ENCODE data around the gene BID. TPM values are rescaled to one million over a fixed set of nuclear protein-coding genes. Genes with fewer than 3 reads are reported as not detected.

The BID gene
- total and polyA plus RNA-seq, 10 of the 15 experiments (the other 5 are each of a cell fraction or from before 2014, with no cell fraction given), result 7.9 to 241 (median 136) TPM

DNA sequence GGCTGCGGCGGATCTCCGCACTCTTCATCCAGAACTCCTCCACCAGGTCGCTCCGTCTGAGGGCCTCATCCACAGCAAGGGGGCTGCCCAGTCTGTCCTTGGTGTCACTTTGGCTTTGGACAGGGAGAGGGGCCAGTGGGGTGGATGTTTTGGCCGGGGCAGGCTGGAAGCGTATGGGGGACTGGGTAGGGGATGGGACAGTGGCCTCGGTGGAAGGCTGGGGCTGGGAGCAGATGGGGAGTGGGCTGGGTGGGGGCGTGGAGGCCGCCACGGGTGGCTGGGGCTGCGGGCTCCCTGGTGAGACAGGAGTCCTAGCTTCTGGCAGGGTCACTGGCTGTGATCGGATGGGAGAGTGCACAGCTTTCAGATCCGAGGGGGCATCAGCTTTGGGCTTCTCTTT is 44.4 kb upstream of the BID start:
- CTCF ChIA-PET, result interaction anchor here (0.7 to 1.1 kb wide), 2 partner anchors 12 to 34 kb away, joined by 3 read pairs; no protein-coding TSS in a partner anchor
- TF ChIP-seq USF2 (IDR thresholded peaks at IDR 0.05; ENCODE audit: borderline replicate concordance, low read depth, low read length), result no peak
- TF ChIP-seq RFX5 (IDR thresholded peaks at IDR 0.05; ENCODE audit: low read depth, low read length), result no peak
- TF ChIP-seq, protein P1, sequence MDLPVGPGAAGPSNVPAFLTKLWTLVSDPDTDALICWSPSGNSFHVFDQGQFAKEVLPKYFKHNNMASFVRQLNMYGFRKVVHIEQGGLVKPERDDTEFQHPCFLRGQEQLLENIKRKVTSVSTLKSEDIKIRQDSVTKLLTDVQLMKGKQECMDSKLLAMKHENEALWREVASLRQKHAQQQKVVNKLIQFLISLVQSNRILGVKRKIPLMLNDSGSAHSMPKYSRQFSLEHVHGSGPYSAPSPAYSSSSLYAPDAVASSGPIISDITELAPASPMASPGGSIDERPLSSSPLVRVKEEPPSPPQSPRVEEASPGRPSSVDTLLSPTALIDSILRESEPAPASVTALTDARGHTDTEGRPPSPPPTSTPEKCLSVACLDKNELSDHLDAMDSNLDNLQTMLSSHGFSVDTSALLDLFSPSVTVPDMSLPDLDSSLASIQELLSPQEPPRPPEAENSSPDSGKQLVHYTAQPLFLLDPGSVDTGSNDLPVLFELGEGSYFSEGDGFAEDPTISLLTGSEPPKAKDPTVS (IDR thresholded peaks at IDR 0.05; ENCODE audit: low read depth, low read length), result no peak
- TF ChIP-seq ATF3 (IDR thresholded peaks at IDR 0.05; ENCODE audit: borderline replicate concordance, extremely low read depth, low read depth, low read length), result no peak
- TF ChIP-seq CUX1 (IDR thresholded peaks at IDR 0.05; ENCODE audit: insufficient replicate concordance, low read depth, low read length), result no peak
- TF ChIP-seq SRF (IDR thresholded peaks at IDR 0.05; ENCODE audit: low read depth in 2 of 2, low read length in 2 of 2), result no peak
- TF ChIP-seq CREB1 (IDR thresholded peaks at IDR 0.05; ENCODE audit: low read depth), result no peak
- TF ChIP-seq ZNF687 (IDR thresholded peaks at IDR 0.05), result no peak
- no peak for TF ChIP-seq NRF1 (conservative IDR thresholded peaks at IDR 0.05; ENCODE audit: low read depth, low read length)
- no peak for TF ChIP-seq TCF3 (IDR thresholded peaks at IDR 0.05; ENCODE audit: borderline replicate concordance, insufficient read depth, low read depth, low read length)
- no peak for TF ChIP-seq TCF7 (IDR thresholded peaks at IDR 0.05; ENCODE audit: borderline replicate concordance)
- TF ChIP-seq IRF4 (IDR thresholded peaks at IDR 0.05; ENCODE audit: low read depth, low read length), result no peak

More for the DNA sequence above, 44.4 kb upstream of the BID start:
- 74% methylated on average over 9 of the region's 14 CpGs for WGBS (ENCODE audit: insufficient coverage, insufficient replicate concordance, low lambda C conversion rate, missing lambda C conversion rate)
- ATAC-seq (no peak), DNase-seq (ENCODE audit: low read depth, low spot score) (no peak), FAIRE-seq (no peak)
- Histone ChIP-seq H3K27ac (ENCODE audit: control insufficient read depth, insufficient read depth) (no peak overlapping the region), H3K4me1 (ENCODE audit: control insufficient read depth, insufficient read depth, low read length) (no peaks in the 10 kb centered on the region), H3K4me3 (no peak overlapping the region), H3K9me3 (replicated peaks; ENCODE audit: control insufficient read depth, insufficient read depth, low read length) (no peaks in the 10 kb centered on the region), H2AFZ (ENCODE audit: control insufficient read depth, low read depth, low read length) (no peak overlapping the region), H3K36me3 (ENCODE audit: control insufficient read depth in 2 of 2, insufficient read depth in 2 of 2, low read length in 1 of 2) (peaks cover 8 to 29% of the 10 kb centered on the region in 2 experiments; a peak in 3 of 4 replicates), H3K9ac (ENCODE audit: control insufficient read depth, insufficient read depth, low read length) (no peak overlapping the region), H3K4me2 (ENCODE audit: control insufficient read depth, insufficient read depth) (no peak overlapping the region), H3K27me3 (replicated peaks in 1 of 2; ENCODE audit: control insufficient read depth in 2 of 2, insufficient read depth in 2 of 2, low read length in 1 of 2) (no peaks in the 10 kb centered on the region), H4K20me1 (ENCODE audit: control insufficient read depth, insufficient read depth) (no peaks in the 10 kb centered on the region), H3K79me2 (ENCODE audit: control insufficient read depth, insufficient read depth, low read length) (no peaks in the 10 kb centered on the region)
- in situ Hi-C loops (cut with MboI), result no loop called here
- intact Hi-C loops (cut with micrococcal nuclease; ENCODE audit: unreplicated experiment), result no loop called here
- ChIA-PET RAD21 (ENCODE audit: unreplicated experiment) (no interaction called here), SMC1A (ENCODE audit: uncharacterized antibody, unreplicated experiment) (interaction anchor here (1.0 kb wide), 1 partner anchor 12 kb away, joined by 3 read pairs; no protein-coding TSS in a partner anchor), POLR2A (no interaction called here)
- BruUV-seq (replicated peaks), result no TSS peak

All from GM12878 (cell line).